Thyroid gland (tissue), 4 donors: ENCODE results near the gene ATP6V0A4.

Experiments
- CTCF ChIP-seq, 6 experiments: fragments of 200-600 bp in 3 of 6; fragments of 450-650 bp in 3 of 6; sonication (generic) in 3 of 6; IDR thresholded peaks; one replicate each; pipeline ENCODE4 v1.5.1; 2016 to 2019; ENCODE audit warnings: antibody characterized with exemption in 6 of 6, mild to moderate bottlenecking in 2 of 6, inconsistent platforms in 1 of 6, moderate library complexity in 1 of 6
- POLR2A ChIP-seq, 2 donors: fragments of 450-650 bp; IDR thresholded peaks; one replicate each; pipeline ENCODE4 v1.6.1; 2017; ENCODE audit warnings: antibody characterized with exemption in 2 of 2, mild to moderate bottlenecking in 2 of 2, moderate library complexity in 1 of 2

GRCh38 chr7:138821912-138822311 lies 23.9 kb upstream of the ATP6V0A4 start:
- TF ChIP-seq POLR2A (IDR thresholded peaks at IDR 0.05) (no peak), CTCF (IDR thresholded peaks at IDR 0.05) (no peak)
